Measurements from ENCODE around the gene IL5. TPM values are rescaled to one million over a fixed set of nuclear protein-coding genes. Genes with fewer than 3 reads are reported as not detected.

IL5 gene
- total and polyA plus RNA-seq, 4 donors, result not detected

- Histone ChIP-seq H3K9ac (ENCODE audit: low read depth in 1 of 2, low read length in 2 of 2) (no peak overlapping the region), H3K9me3 (ENCODE audit: control insufficient read depth in 4 of 4, low read length in 3 of 4) (no peaks in the 10 kb centered on the region), H3K36me3 (ENCODE audit: control insufficient read depth in 4 of 4, insufficient read depth in 3 of 4, low read depth in 1 of 4, low read length in 3 of 4) (no peaks in the 10 kb centered on the region), H3K27ac (ENCODE audit: low read depth in 1 of 2, low read length in 2 of 2) (peak overlapping the region; percentile 82 to 97), H3K4me3 (ENCODE audit: low read depth in 1 of 3, low read length in 3 of 3) (no peak overlapping the region), H3K27me3 (ENCODE audit: control insufficient read depth in 4 of 4, insufficient read depth in 4 of 4, low read length in 3 of 4) (no peaks in the 10 kb centered on the region), H3K4me1 (ENCODE audit: control insufficient read depth in 4 of 4, insufficient read depth in 4 of 4, low read length in 3 of 4) (peaks cover 28 to 78% (median 64%) of the 10 kb centered on the region in 4 donors)
- TF ChIP-seq HNF4A (conservative IDR thresholded peaks at IDR 0.05) (no peak), MAX (IDR thresholded peaks at IDR 0.05) (no peak), EGR1 (IDR thresholded peaks at IDR 0.05; ENCODE audit: low read depth in 2 of 2) (no peak), HNF4G (IDR thresholded peaks at IDR 0.05) (no peak), FOXA1 (IDR thresholded peaks at IDR 0.05) (no peak), RAD21 (IDR thresholded peaks at IDR 0.05) (no peak), JUND (IDR thresholded peaks at IDR 0.05) (no peak), SP1 (IDR thresholded peaks at IDR 0.05) (no peak), TAF1 (conservative IDR thresholded peaks at IDR 0.05) (no peak), ZBTB33 (IDR thresholded peaks at IDR 0.05) (no peak), CTCF (IDR thresholded peaks at IDR 0.05; ENCODE audit: low read depth, low read length, missing input control) (no peak), ATF3 (IDR thresholded peaks at IDR 0.05) (no peak)
- 69% methylated on average over 9 of the region's 9 CpGs for WGBS
- no peak for DNase-seq (ENCODE audit: low spot score)
These were observed 43.7 kb downstream of the IL5 start for GRCh38 chr5:132499440-132500243.

GRCh38 chr5:132498686-132499271 lies 44.5 kb downstream of the IL5 start:
- no peaks in the 10 kb centered on the region for H3K36me3 ChIP-seq (ENCODE audit: control insufficient read depth in 4 of 4, insufficient read depth in 3 of 4, low read depth in 1 of 4, low read length in 3 of 4)
- peaks cover 28 to 85% (median 67%) of the 10 kb centered on the region in 4 donors for H3K4me1 ChIP-seq (ENCODE audit: control insufficient read depth in 4 of 4, insufficient read depth in 4 of 4, low read length in 3 of 4)
- no peak overlapping the region for H3K4me3 ChIP-seq (ENCODE audit: low read depth in 1 of 3, low read length in 3 of 3)
- no peak for DNase-seq (ENCODE audit: low spot score)
- H3K9ac ChIP-seq (ENCODE audit: low read depth in 1 of 2, low read length in 2 of 2), result no peak overlapping the region
- TF ChIP-seq ZBTB33 (IDR thresholded peaks at IDR 0.05), result no peak
- no peak for TF ChIP-seq HNF4G (IDR thresholded peaks at IDR 0.05)
- TF ChIP-seq RAD21 (IDR thresholded peaks at IDR 0.05), result no peak
- no peak for TF ChIP-seq REST (IDR thresholded peaks at IDR 0.05)
- TF ChIP-seq FOXA2 (IDR thresholded peaks at IDR 0.05), result no peak
- TF ChIP-seq CTCF (IDR thresholded peaks at IDR 0.05; ENCODE audit: low read depth, low read length, missing input control), result no peak
- TF ChIP-seq TAF1 (conservative IDR thresholded peaks at IDR 0.05), result no peak
- TF ChIP-seq GABPA (IDR thresholded peaks at IDR 0.05 in 1 of 2, conservative IDR thresholded peaks at IDR 0.05 in 1 of 2), result no peak
- TF ChIP-seq FOXA1 (IDR thresholded peaks at IDR 0.05), result no peak
- WGBS, result 88% methylated on average over 4 of the region's 4 CpGs
- H3K27me3 ChIP-seq (ENCODE audit: control insufficient read depth in 4 of 4, insufficient read depth in 4 of 4, low read length in 3 of 4), result no peaks in the 10 kb centered on the region
- peak overlapping the region; percentile 96 to 97 for H3K27ac ChIP-seq (ENCODE audit: low read depth in 1 of 2, low read length in 2 of 2)
- no peaks in the 10 kb centered on the region for H3K9me3 ChIP-seq (ENCODE audit: control insufficient read depth in 4 of 4, low read length in 3 of 4)
